Inflammatory macrophage (primary cell): Measurements from ENCODE around the gene LYZL6.

Experiments used
- DNase-seq, 2 donors: peaks; one replicate each; pipeline ENCODE4 v3.0.0-alpha.2; 2020 to 2022
- total RNA-seq, 18 experiments: gene quantifications; one replicate each; lab custom pipeline; 2026; ENCODE audit warnings: mixed read lengths in 6 of 18, inconsistent platforms in 2 of 18; lab: John Stamatoyannopoulos, UW

LYZL6 gene, protein sequence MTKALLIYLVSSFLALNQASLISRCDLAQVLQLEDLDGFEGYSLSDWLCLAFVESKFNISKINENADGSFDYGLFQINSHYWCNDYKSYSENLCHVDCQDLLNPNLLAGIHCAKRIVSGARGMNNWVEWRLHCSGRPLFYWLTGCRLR
- 0 to 0.08 (median 0) reads per million in 18 experiments for total RNA-seq

DNA sequence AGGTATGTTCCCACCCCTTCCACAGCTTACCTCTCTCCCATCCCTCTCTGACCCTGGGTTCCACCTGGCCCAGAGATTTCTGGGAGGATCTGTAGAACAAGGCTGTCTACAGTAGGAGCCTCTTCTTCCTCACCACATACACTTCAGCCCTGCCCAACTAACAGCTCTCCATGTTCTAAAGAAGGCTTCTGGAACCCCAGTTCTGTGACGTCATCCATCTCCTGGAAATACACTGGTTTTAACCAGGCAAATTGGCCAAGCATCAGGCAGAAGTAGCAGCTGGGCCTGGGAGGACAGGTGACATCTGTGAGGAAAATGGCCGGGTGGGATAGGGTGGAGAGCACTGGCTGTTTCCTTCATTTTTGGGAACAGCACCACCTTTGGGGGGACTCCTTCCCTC lies at the start of gene LYZL6:
Gene LYZL6, minus strand, starts transcription at position 177 of the 400 bp plus-strand sequence. CDS start 4,357 bp downstream, outside the sequence.
- DNase-seq, result no peak

DNA sequence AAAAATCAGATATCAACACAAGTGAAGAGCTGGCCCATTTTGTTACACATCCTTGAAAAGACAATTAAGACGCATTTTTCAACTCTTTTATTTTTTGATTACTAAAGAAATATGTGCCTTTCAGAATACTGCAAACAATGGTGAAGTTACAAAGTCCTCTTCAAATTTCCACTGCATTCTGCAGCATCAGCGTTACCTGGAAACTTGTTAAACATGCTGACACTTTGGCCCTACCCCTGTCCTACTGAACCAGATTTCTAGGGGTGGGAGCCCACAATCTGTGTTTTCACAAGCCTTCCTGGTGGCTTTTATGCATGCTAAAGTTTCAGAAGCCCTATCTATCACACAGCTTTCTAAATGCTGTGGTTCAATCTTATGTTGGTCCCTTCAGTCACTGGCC lies 47.6 kb upstream of the LYZL6 start:
- DNase-seq, result no peak

DNA sequence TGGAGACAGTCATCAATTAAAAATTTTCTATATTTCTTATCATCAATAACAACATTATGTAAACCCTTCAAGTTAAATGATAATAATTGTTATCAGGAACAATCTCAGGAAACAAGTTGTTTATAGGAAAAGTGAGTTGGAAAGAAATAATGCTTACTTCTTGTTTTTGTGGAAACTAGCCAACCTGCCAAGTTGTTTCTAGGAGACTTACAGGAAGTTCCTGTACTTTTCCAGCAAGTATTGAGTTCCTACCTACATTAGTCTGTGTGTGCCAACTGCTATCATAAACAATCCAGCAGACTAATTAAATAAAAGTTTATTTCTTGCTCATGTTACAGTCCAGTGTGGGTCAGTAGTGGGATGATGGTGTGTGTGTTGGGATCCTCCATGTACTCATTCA lies 44.7 kb upstream of the LYZL6 start:
- no peak for DNase-seq

DNA sequence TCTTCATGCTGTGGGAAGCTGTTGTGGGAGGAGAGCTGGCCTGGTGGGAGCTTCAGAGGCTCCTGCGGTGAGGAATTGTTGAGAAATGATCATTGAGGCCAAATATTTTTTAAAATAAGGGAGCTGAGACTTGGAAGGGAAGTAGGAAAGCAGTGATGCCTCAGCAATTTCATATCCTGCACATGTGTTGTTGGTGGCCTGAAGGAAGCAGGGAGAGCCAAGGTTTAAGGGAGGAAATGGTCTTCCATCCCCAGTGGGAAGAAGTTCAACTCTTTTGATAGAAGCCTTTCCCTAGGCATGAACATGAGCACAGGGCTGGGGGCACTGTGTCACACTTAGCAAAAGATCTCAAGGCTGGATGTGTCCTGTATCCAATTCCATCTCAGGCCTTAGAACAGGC lies 43.1 kb upstream of the LYZL6 start, which contains the start of gene CCL14:
Gene CCL14, minus strand, starts transcription at position 87 of the 400 bp plus-strand sequence. Its CDS starts 80 bp downstream, at position 7.
- no peak for DNase-seq

DNA sequence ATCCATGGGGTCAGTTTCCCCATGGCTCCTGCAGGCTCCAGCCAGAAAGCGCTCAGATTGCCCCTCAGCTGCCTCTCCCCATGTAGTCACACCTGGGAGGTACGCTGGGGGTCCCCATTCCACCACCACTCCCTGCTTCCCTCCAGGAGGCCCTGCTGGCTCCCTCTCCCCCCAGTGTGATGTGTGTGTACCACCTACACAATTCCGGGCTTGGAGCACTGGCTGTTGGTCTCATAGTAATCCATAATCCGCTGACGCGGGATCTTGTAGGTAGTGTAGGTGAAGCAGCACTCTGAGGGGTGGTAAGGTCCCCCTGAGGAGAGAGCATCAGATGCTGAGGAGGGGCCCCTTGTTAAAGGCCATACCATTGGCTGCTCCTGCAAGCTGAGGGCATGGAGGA lies 40.6 kb upstream of the LYZL6 start:
- DNase-seq, result no peak

DNA sequence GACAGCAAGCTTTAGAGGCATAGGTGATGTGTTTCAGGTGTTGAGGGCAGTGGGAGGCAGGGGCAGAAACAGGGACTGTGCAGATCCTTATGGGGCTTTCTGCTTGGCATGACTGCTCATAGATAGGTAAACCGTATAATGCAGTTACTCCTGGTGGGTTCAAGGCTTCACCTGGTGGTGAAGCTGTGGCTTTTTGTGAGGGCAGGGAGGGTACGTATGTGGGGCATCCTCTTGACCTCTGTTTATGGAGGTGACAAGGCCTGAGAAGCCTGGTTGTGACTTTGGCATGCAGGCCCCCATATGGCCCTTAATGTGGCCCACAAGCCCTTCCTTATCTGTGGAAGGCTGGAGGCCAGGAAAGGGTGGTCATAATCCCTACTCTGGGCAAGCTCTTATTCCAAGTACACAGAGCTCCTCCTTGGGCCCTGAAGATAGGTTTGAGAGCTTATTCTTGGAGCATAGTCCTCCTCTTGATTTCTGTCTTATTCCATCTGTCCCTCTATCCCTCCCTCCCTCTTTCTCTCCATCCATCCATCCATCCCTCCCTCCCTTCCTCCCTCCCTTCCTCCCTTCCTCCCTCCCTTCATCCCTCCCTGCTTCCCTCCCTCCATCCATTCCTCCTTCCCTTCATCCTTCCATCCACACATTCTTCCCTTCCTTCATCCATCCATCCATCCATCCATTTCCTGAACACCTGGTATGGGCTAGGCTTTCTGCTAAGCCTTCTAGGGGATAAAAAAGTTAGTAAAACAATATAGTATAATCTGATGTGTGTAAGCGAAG lies 39.1 kb upstream of the LYZL6 start:
- no peak for DNase-seq

DNA sequence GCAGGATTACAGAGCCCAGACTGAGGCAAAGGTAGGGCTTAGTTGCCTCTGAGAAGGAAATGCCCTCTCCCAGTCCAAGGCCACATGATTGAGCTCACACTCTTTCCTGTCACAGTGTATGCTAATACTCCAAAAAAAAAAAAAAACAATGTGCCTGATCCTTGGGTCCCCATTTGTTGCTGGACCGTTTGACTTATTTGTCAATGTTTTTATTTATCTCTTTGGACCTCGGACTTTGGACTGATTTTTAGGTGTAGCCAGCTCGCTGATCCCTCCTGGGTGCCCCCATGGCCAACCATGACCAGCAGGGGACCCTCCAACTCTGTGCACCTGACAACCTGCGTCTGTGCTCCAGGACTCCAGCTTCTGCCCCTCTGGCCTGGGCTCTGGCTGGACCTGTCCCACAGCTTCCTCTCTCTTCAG lies 38.4 kb upstream of the LYZL6 start:
- DNase-seq, result no peak

DNA sequence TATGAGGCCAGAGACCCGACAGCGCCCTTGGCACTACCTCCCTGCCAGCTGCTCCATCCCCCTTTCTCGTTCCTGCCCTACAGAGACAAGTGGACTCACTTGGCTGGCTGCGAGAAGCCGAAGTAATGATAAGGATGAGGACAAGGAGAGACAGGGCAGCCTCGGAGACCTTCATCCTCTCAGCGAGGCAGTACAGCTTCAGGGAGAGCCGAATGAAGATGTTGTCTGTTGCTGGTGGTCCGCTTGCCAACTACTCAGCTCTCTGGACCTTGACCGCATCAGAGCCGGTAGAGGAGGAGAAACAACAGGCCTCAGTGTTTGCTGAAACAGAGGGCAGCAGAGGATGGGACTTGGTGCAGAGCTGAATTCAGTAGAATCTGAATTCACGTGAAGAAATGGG lies 37.7 kb upstream of the LYZL6 start, which contains the start of gene CCL16:
Gene CCL16, minus strand, starts transcription at position 252 of the 400 bp plus-strand sequence. Its CDS starts 77 bp downstream, at position 175.
- no peak for DNase-seq

DNA sequence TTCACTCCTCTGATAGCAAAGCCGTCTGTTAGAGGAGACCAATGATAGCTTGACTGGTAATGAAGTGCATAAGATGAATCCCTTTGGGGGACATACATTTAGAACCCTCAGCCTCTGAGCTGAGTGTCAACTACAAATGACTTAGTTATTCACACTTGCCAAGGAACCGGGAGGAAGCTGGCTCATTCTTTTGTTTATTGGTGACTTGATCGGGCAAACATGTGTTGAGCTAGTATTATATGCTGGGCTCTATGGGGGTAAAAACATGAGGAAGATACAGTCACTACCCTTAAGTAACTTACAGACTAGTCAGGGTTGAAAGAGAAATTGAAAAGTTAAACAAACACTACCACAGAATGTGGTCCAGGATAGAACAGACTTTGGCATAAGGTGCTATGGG lies 34.8 kb upstream of the LYZL6 start:
- no peak for DNase-seq

DNA sequence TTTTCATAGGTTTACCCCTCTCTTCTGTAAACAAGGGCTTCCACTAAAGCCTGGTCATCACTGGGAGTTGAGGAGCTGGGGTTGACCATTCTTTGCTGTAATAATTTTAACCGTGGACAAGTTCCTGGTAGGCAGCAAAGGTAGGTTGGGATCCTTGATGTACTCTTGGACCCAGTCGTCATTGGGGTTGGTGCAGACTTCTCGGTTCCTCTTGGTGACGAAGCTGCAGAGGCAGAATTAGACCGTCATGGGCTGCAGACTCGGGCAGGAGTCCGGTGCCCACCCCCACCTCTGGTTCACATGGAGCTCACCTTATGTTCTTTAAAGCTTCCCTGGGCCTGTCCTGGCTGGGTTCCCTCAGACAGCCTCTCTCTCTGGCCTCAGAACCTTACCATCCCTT lies 34.0 kb upstream of the LYZL6 start:
- no peak for DNase-seq

DNA sequence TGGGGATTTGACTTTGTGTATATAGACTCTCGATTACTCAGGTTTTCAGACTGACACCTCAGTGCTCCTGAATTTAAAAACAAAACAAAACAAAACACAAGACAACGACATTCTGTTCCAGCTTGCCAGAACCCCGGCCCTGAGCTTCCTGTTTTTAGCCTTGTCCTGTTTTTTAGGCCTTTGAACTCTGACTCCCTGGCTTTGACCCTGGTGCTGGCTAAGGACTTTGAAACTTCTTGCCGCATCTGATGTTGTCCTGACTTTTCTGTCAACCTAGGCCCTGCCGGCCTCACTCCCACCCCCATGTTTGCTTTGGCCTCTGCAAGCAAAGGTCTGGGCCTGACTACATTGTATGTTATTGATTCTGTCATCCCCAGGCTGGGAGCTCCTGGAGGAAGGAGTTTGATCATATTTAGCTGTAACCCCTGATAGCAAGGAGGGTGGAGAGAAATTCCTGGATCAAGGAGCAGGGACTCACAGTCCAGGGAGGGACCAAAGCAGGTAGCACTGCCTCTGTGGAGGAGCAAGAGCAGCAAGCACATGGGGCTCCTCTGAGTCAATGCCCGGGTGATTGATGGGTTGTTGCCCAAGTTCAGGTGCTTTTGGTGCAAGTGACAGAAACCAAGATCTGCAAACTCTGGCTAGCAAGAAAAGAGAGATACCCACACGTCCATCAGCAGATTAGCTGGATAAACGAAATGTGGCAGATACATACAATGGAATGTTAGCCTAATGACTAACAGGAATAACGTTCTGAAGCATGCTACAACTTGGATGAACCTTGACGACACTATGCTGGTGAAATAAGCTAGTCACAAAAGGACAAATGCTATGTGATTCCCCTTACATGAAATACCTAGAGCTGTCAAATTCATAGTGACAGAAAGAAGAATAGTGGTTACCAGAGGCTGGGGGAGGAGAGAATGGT lies 30.1 kb upstream of the LYZL6 start:
- DNase-seq, result peak in 1 of 2 donors; percentile 12

DNA sequence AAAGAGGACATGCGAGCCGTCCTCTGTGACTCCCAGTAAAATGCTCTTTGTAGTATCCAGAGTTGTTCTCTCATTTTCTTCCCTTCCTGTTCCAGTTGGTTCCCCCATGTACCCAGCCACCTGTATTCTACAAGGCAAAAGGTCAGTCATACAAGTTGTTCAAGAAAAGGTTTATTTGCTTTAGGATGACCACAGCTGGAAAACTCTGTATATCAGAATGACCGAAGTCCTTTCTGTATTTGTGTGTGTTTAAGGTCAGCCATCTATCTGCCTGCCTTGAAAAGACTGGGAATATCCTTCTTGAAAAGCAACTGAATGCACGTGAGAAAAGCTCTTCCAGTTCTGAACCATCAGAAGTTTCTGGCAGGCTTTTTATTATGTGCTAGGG lies 29.4 kb upstream of the LYZL6 start:
- DNase-seq, result no peak

DNA sequence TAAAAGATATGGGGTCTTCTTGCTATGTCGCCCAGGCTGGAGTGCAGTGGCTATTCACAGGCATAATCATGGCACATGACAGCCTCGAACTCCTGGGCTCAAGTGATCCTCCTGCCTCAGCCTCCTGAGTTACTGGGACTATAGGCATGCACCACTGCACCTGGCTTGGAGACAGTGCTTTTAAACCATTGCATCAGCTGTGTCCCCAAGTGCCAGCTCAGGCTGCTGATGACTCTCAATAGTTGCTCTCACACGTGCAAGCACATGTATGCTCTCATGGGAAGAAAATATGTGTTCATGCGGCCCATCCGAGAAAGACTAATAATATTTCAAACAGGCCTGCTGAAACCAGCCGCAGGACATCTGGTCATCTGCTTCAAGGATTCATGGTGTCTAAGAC lies 29.0 kb upstream of the LYZL6 start:
- no peak for DNase-seq

DNA sequence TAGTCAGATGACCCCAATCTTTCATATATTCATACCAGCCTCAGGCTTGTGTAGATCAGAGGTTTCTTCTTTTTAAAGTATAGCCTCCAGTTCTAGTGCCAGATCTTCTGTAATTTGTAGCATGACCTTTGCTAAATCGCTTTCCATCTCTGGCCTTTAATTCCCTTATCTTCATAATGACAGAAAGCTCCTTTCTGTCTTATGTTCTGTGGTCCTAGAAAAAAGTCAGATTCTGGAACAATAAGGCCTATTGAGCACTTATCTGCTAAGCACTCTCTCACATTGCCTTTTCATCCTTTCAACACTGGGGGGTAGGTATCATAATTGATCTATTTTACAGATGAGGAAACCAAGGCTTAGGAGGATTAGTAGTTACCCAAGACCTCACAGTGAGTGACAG lies 28.6 kb upstream of the LYZL6 start:
- DNase-seq, result no peak

DNA sequence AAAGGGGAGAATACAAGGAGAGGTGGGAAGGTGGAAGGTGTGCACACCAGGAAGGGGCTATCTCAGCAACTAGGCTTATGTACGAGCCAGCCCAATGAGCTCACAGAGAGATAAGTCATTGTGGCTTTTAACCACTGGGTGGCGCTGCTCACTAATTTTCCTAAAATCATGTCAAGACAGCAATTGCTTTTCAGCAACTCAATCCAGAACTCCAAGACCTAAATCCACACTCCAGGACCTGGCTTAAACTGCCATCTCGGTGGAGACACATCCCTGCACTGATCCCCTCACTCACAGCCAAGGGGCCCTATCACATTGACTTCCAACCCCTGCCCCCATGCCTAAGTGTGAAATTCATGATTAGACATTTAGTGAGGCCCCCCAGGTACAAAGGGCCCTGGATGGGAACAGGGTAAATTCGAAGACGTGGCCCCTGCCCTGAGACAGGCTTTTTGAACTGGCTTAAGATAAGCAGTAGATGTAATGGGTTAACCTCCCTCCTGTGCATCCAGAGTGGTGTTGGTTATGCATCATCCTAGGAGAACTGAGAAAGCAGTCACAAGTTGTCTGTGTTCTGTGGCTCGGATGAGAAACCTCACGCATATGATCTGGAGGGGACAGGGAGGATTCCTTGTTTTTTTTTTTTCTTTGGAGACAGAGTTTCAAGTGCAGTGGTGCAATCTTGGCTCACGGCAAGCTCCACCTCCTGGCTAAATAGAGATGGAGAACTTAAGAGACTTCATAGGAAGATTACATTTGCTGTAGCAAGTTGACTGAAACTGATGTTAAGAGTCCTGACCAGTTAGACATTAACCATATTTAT lies 26.3 kb upstream of the LYZL6 start:
- DNase-seq, result peak; percentile 85 to 86

DNA sequence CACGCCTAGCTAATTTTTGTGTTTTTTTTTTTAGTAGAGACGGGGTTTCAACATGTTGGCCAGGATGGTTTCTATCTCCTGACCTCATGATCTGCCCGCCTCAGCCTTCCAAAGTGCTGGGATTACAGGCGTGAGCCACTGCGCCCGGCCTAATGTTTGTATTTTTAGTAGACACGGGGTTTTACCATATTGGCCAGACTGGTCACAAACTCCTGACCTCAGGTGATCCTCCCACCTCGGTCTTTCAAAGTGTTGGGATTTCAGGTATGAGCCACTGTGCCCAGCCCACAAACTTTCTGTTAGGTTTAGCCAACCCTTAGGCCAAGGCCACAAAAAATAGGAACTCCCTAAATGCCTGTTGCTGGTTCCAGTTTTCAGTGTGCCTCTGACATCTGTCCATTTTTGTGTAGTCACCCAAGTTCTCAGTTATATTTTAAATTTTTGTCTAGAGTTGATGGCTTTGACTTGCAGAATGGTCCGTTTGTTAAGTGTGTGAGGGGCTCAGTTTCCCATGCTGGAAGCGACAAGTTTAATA lies 25.1 kb upstream of the LYZL6 start:
- DNase-seq, result no peak

DNA sequence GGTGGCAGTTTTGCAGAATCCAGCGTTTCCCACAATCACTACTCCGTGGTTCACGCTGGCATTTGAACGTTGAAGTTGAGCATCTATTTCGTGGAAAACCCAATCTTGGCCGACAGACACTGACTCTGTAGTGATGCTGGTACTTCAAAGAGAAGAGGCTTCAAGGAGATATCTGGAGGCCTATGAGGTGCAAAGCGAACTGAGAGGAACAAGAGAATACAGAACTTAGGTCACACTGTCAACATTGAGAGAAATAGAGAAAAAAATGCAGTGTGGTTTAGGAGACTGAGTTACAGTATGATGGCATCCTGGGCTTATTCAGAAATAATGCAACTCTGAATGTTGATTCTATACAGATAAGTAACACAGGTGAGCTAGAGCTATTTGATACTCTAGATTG lies 21.8 kb upstream of the LYZL6 start:
- no peak for DNase-seq

DNA sequence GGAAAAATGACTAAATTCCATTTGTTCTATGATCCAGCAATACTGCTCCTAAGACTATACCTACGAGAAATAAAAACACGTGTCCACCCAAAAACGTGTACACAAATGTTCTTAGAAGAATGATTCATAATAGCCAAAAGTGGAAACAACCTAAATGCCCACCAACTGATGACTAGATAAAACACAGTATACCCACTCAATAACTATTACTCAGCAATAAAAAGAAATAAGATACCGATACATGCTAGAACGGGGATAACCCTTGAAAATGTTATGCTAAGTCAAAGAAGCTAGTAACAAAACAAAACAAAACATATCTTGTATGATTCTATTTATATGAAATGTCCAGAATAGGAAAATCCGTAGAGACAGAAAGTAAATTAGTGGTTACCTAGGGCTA lies 20.1 kb upstream of the LYZL6 start:
- no peak for DNase-seq

DNA sequence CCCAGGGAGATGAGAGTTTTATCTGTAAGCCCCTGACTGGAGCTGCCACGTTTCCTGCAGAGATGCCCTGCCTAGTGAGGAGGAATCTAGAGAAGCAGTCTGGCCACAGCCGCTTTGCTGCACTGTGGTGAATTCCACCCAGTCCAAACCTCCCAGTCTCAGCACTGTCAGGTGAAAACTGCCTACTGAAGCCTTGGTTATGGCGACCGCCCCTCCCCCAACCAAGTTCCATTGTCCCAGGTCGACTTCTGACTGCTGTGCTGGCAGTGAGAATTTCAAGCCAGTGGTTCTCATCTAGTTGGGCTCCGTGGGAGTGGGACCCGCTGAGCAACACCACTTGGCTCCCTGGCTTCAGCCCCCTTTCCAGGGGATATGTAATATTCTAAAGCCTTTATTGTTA lies 10.2 kb upstream of the LYZL6 start:
- DNase-seq, result no peak

DNA sequence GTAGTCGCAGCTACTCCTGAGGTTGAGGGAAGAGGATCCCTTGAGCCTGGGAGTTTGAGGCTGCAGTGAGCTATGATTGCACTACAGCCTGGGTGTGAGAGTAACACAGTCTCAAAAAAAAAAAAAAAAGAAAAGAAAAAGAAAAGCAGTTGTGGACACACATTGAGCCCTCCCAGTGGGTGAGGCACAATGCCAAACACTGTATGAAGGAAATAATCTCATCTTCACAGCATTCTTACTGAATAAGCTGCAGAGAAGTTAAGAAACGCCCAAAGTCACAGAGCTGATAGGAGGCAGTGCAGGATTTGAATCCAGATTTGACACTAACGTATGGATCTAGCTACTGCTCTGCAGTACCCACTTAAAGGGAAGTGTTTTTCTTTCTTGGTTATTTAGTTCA lies 5.9 kb upstream of the LYZL6 start:
- DNase-seq, result no peak

DNA sequence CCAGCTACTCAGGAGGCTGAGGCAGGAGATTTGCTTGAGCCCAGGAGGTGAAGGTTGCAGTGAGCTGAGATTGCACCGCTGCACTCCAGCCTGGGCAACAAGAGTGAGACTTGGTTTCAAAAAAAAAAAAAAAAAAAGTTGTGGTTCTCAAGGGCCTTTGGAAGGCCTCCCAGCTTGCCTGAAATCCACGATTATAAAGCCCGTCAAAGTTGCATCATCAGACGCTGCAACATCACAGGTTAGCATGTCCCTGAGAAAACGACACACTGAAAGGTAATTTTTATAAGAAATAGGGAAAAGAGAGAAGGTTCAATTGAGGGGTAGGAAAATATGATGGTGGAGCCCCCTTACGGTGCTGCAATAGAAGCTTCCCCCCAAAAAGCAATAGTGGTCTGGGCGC lies 4.6 kb upstream of the LYZL6 start:
- DNase-seq, result no peak

DNA sequence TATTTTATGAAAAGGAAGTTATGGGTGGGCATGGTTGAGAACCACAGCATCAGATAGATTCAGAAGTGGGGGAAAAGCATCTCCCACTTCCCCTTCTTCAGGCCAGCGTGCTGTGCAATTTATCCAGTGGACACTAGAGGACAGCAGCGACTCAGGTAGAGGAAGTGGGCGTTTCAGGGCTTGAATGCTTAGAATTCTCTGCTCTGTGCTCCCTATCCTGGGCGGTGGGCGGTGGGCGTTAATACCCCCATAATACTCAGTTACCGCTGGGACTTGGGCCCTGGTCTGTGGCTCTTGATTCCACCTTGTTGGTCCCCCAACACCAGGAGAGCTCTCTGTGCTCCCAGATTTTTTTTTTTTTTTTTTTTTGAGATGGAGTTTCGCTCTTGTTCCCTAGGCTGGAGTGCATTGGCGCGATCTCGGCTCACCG lies 3.7 kb upstream of the LYZL6 start:
- peak; percentile 61 to 66 for DNase-seq
